Measurements from ENCODE around the gene EXOSC10. TPM values are rescaled to one million over a fixed set of nuclear protein-coding genes. Genes with fewer than 3 reads are reported as not detected.
"Not testable (repeated sequence)": the region's sequence is repeated elsewhere in the genome, so short reads cannot be mapped to it uniquely, and the experiment has no call there.

The EXOSC10 gene
- polyA plus RNA-seq, 1 donor from 2014 or later, result 115 TPM

DNA sequence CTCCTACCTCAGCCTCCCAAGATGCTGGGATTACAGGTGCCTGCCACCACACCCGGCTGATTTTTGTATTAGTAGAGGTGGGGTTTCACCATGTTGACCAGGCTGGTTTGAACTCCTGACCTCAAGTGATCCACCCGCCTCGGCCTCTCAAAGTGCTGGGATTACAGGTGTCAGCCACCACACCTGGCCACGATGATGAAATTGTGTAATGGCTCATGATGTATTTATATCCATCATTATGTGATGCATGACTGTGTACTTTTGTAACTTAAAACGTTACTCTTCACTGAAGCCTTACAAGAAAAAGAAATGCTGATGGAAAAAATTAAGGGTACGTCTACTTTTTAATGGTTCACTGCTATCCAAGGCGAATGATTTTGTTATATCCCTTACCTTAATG is 79.7 kb downstream of the EXOSC10 start:
- no peaks in the 10 kb centered on the region for H3K9me3 ChIP-seq (ENCODE audit: low read length)
- H3K27ac ChIP-seq (ENCODE audit: low read length), result no peak overlapping the region
- no peak overlapping the region for H2AFZ ChIP-seq (ENCODE audit: low read depth, low read length)
- TF ChIP-seq TAF1 (IDR thresholded peaks at IDR 0.05; ENCODE audit: low read depth) (no peak), SMC3 (conservative IDR thresholded peaks at IDR 0.05; ENCODE audit: poor library complexity) (no peak), MXI1 (conservative IDR thresholded peaks at IDR 0.05; ENCODE audit: poor library complexity, severe bottlenecking) (no peak), EZH2 (IDR thresholded peaks at IDR 0.05; ENCODE audit: borderline replicate concordance, insufficient read depth, low read length, poor library complexity, severe bottlenecking) (no peak), RAD21 (conservative IDR thresholded peaks at IDR 0.05) (no peak), EP300 (conservative IDR thresholded peaks at IDR 0.05; ENCODE audit: poor library complexity, severe bottlenecking) (no peak)
- TF ChIP-seq, protein P1, sequence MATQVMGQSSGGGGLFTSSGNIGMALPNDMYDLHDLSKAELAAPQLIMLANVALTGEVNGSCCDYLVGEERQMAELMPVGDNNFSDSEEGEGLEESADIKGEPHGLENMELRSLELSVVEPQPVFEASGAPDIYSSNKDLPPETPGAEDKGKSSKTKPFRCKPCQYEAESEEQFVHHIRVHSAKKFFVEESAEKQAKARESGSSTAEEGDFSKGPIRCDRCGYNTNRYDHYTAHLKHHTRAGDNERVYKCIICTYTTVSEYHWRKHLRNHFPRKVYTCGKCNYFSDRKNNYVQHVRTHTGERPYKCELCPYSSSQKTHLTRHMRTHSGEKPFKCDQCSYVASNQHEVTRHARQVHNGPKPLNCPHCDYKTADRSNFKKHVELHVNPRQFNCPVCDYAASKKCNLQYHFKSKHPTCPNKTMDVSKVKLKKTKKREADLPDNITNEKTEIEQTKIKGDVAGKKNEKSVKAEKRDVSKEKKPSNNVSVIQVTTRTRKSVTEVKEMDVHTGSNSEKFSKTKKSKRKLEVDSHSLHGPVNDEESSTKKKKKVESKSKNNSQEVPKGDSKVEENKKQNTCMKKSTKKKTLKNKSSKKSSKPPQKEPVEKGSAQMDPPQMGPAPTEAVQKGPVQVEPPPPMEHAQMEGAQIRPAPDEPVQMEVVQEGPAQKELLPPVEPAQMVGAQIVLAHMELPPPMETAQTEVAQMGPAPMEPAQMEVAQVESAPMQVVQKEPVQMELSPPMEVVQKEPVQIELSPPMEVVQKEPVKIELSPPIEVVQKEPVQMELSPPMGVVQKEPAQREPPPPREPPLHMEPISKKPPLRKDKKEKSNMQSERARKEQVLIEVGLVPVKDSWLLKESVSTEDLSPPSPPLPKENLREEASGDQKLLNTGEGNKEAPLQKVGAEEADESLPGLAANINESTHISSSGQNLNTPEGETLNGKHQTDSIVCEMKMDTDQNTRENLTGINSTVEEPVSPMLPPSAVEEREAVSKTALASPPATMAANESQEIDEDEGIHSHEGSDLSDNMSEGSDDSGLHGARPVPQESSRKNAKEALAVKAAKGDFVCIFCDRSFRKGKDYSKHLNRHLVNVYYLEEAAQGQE (IDR thresholded peaks at IDR 0.05; ENCODE audit: borderline replicate concordance), result no peak
- TF ChIP-seq, protein P2, sequence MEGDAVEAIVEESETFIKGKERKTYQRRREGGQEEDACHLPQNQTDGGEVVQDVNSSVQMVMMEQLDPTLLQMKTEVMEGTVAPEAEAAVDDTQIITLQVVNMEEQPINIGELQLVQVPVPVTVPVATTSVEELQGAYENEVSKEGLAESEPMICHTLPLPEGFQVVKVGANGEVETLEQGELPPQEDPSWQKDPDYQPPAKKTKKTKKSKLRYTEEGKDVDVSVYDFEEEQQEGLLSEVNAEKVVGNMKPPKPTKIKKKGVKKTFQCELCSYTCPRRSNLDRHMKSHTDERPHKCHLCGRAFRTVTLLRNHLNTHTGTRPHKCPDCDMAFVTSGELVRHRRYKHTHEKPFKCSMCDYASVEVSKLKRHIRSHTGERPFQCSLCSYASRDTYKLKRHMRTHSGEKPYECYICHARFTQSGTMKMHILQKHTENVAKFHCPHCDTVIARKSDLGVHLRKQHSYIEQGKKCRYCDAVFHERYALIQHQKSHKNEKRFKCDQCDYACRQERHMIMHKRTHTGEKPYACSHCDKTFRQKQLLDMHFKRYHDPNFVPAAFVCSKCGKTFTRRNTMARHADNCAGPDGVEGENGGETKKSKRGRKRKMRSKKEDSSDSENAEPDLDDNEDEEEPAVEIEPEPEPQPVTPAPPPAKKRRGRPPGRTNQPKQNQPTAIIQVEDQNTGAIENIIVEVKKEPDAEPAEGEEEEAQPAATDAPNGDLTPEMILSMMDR (IDR thresholded peaks at IDR 0.05; ENCODE audit: poor library complexity, severe bottlenecking), result no peak
- peaks cover 8% of the 10 kb centered on the region for H3K36me3 ChIP-seq (ENCODE audit: insufficient read depth, low read length)
- peaks cover 7% of the 10 kb centered on the region for H3K79me2 ChIP-seq (replicated peaks; ENCODE audit: insufficient read depth, low read length)
- no peaks in the 10 kb centered on the region for H3K9me2 ChIP-seq (ENCODE audit: insufficient read depth, low read length)
- H3K9ac ChIP-seq (ENCODE audit: low read length), result no peak overlapping the region
- peaks cover 8% of the 10 kb centered on the region for H4K20me1 ChIP-seq (ENCODE audit: insufficient read depth)
- H3K4me2 ChIP-seq (ENCODE audit: low read length), result no peak overlapping the region
- H3K4me3 ChIP-seq (ENCODE audit: low read length), result no peak overlapping the region
- no peaks in the 10 kb centered on the region for H3K27me3 ChIP-seq (ENCODE audit: insufficient read depth, low read depth, low read length)
- no peaks in the 10 kb centered on the region for H3F3A ChIP-seq (ENCODE audit: insufficient read depth, low read length, poor library complexity, severe bottlenecking)

DNA sequence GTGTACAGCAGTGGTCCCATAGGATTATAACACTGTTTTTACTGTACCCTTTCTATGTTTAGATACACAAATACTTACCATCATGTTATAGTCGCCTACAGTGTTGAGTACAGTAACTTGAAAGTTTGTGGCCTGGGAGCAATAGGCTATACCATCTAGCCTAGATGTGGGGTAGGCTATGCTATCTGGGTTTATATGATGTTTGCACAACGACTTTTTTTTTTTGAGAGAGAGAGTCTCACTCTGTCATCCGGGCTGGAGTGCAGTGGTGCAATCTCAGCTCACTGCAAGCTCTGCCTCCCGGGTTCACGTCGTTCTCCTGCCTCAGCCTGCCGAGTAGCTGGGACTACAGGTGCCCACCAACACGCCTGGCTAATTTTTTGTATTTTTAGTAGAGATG is 80.3 kb downstream of the EXOSC10 start:
- not testable (repeated sequence) for H3K79me2 ChIP-seq (replicated peaks; ENCODE audit: insufficient read depth, low read length)

More for the DNA sequence above, 80.3 kb downstream of the EXOSC10 start:
- H3K4me3 ChIP-seq (ENCODE audit: low read length); H3K9ac ChIP-seq (ENCODE audit: low read length); H3K27me3 ChIP-seq (ENCODE audit: insufficient read depth, low read depth, low read length); H3K27ac ChIP-seq (ENCODE audit: low read length); H2AFZ ChIP-seq (ENCODE audit: low read depth, low read length); H3K36me3 ChIP-seq (ENCODE audit: insufficient read depth, low read length); H3K9me2 ChIP-seq (ENCODE audit: insufficient read depth, low read length); H3K9me3 ChIP-seq (ENCODE audit: low read length); H3K4me2 ChIP-seq (ENCODE audit: low read length); H3F3A ChIP-seq (ENCODE audit: insufficient read depth, low read length, poor library complexity, severe bottlenecking); H4K20me1 ChIP-seq (ENCODE audit: insufficient read depth): not testable (repeated sequence)

Other genes with a start within 250 kb of the EXOSC10 start
- 129 and 157 TPM in 2 replicates for gene TARDBP, start 87.2 kb downstream of the EXOSC10 start, polyA plus RNA-seq
- gene MASP2, start 52.6 kb downstream of the EXOSC10 start, polyA plus RNA-seq, result not detected in 2 replicates
- gene SRM, start 39.9 kb downstream of the EXOSC10 start, polyA plus RNA-seq, result 22.9 and 23.2 TPM in 2 replicates
- gene ANGPTL7, start 89.5 kb upstream of the EXOSC10 start, polyA plus RNA-seq, result 0.12 TPM in 1 of 2 replicates, not detected in the other
- 41.2 and 44.9 TPM in 2 replicates for gene MTOR, start 162.7 kb upstream of the EXOSC10 start, polyA plus RNA-seq
- gene UBIAD1, start 173.3 kb upstream of the EXOSC10 start, polyA plus RNA-seq, result 10.5 and 14.5 TPM in 2 replicates